ENCODE results near the gene MAPRE2.

GRCh38 chr18:35171315-35171987, 130.2 kb downstream of the MAPRE2 start:
- TF ChIP-seq CTCF (conservative IDR thresholded peaks at IDR 0.05 in 1 of 2, IDR thresholded peaks at IDR 0.05 in 1 of 2; ENCODE audit: low read depth in 1 of 2, low read length in 2 of 2) (no peak), EZH2 (IDR thresholded peaks at IDR 0.05; ENCODE audit: low read length, missing control alignments) (no peak)
